HG02981 (cell line): Measurements from ENCODE around the gene CCDC12.

Experiments
- ATAC-seq: cut with Tn5 transposase; IDR thresholded peaks from one replicate; pipeline ENCODE4 v1.9.1; 2021; ENCODE audit warnings: mild to moderate bottlenecking, moderate library complexity; ENCODE audit not compliant: unreplicated experiment

CCDC12 gene

GRCh38 chr3:46895761-46896160 lies 80.8 kb downstream of the CCDC12 start:
- no peak for ATAC-seq

GRCh38 chr3:46895204-46895660 lies 81.3 kb downstream of the CCDC12 start:
- ATAC-seq, result no peak

- no peak for ATAC-seq
Observed at GRCh38 chr3:46894256-46894655, 82.3 kb downstream of the CCDC12 start.

- ATAC-seq, result no peak
Observed at GRCh38 chr3:46893763-46894162, 82.8 kb downstream of the CCDC12 start.

- no peak for ATAC-seq
Observed at GRCh38 chr3:46893146-46893748, 83.3 kb downstream of the CCDC12 start.

GRCh38 chr3:46892285-46893145 lies 84.0 kb downstream of the CCDC12 start:
- no peak for ATAC-seq

GRCh38 chr3:46891132-46891531 lies 85.4 kb downstream of the CCDC12 start:
- ATAC-seq, result no peak

- ATAC-seq, result no peak
Observed at GRCh38 chr3:46890132-46890531, 86.4 kb downstream of the CCDC12 start.

- no peak for ATAC-seq
Observed at GRCh38 chr3:46889381-46890110, 87.0 kb downstream of the CCDC12 start.

- ATAC-seq, result no peak
Observed at GRCh38 chr3:46888705-46889104, 87.8 kb downstream of the CCDC12 start.

- ATAC-seq, result no peak
Observed at GRCh38 chr3:46887980-46888494, 88.5 kb downstream of the CCDC12 start.

GRCh38 chr3:46885612-46886011 lies 90.9 kb downstream of the CCDC12 start:
- no peak for ATAC-seq

- no peak for ATAC-seq
Observed at GRCh38 chr3:46884929-46885328, 91.6 kb downstream of the CCDC12 start.

GRCh38 chr3:46884427-46884826 lies 92.1 kb downstream of the CCDC12 start:
- ATAC-seq, result no peak

GRCh38 chr3:46883830-46884185 lies 92.7 kb downstream of the CCDC12 start:
- ATAC-seq, result no peak

GRCh38 chr3:46883054-46883829 lies 93.3 kb downstream of the CCDC12 start:
- ATAC-seq, result no peak

GRCh38 chr3:46882377-46883053 lies 94.0 kb downstream of the CCDC12 start:
- no peak for ATAC-seq

- no peak for ATAC-seq
Observed at GRCh38 chr3:46881596-46882376, 94.8 kb downstream of the CCDC12 start.

GRCh38 chr3:46880884-46881595 lies 95.5 kb downstream of the CCDC12 start:
- no peak for ATAC-seq
